HepG2 (cell line): Measurements from ENCODE around the gene TXNDC9. TPM values are rescaled to one million over a fixed set of nuclear protein-coding genes. Genes with fewer than 3 reads are reported as not detected.

Experiments used
- CENPX ChIP-seq: sonication (generic); formaldehyde crosslinking; IDR thresholded peaks from 2 replicates; pipeline ENCODE4 v1.9.0; 2021; ENCODE audit warnings: mild to moderate bottlenecking, missing genetic modification reagents, moderate library complexity
- FLYWCH1 ChIP-seq: sonication (generic); formaldehyde crosslinking; IDR thresholded peaks from 2 replicates; pipeline ENCODE4 v1.8.1; 2023; ENCODE audit warnings: mild to moderate bottlenecking, missing genetic modification reagents
- FOXM1 ChIP-seq: sonication (generic); formaldehyde crosslinking; IDR thresholded peaks from 2 replicates; pipeline ENCODE4 v1.5.0; 2020; ENCODE audit warnings: missing genetic modification reagents
- GPBP1L1 ChIP-seq: sonication (generic); formaldehyde crosslinking; IDR thresholded peaks from 2 replicates; pipeline ENCODE4 v1.5.0; 2020; ENCODE audit warnings: mild to moderate bottlenecking, missing genetic modification reagents
- JARID2 ChIP-seq: sonication (generic); formaldehyde crosslinking; IDR thresholded peaks from 2 replicates; pipeline ENCODE4 v1.8.1; 2023; ENCODE audit warnings: missing genetic modification reagents, inconsistent platforms; ENCODE audit not compliant: insufficient replicate concordance
- KLF6 ChIP-seq: IDR thresholded peaks from 2 replicates; pipeline ENCODE4 v1.8.0; 2016; ENCODE audit warnings: missing biosample characterization, missing genetic modification reagents
- MZF1 ChIP-seq: sonication (generic); formaldehyde crosslinking; IDR thresholded peaks from 2 replicates; pipeline ENCODE4 v1.8.1; 2023; ENCODE audit warnings: mild to moderate bottlenecking, missing genetic modification reagents, borderline replicate concordance
- NFE2L1 ChIP-seq: sonication (generic); formaldehyde crosslinking; IDR thresholded peaks from 2 replicates; pipeline ENCODE4 v1.4.0; 2020; ENCODE audit warnings: missing genetic modification reagents, mild to moderate bottlenecking, borderline replicate concordance
- NKX3-1 ChIP-seq: sonication (generic); formaldehyde crosslinking; IDR thresholded peaks from 2 replicates; pipeline ENCODE4 v1.5.0; 2020; ENCODE audit warnings: missing genetic modification reagents
- PTBP1 ChIP-seq: fragments of 200-400 bp; formaldehyde crosslinking; IDR thresholded peaks from 2 replicates; pipeline ENCODE4 v1.6.1; 2018; ENCODE audit warnings: low read length, low read depth; ENCODE audit not compliant: poor library complexity, severe bottlenecking
- SIX1 ChIP-seq: sonication (generic); formaldehyde crosslinking; IDR thresholded peaks from 2 replicates; pipeline ENCODE4 v1.4.0; 2020; ENCODE audit warnings: missing genetic modification reagents, borderline replicate concordance
- SRY ChIP-seq: sonication (generic); formaldehyde crosslinking; IDR thresholded peaks from 2 replicates; pipeline ENCODE4 v1.8.0; 2022; ENCODE audit warnings: mild to moderate bottlenecking, missing genetic modification reagents
- STAT5B ChIP-seq: sonication (generic); formaldehyde crosslinking; IDR thresholded peaks from 2 replicates; pipeline ENCODE4 v1.4.0; 2020; ENCODE audit warnings: missing genetic modification reagents
- UBTF ChIP-seq: sonication (generic); formaldehyde crosslinking; IDR thresholded peaks from 2 replicates; pipeline ENCODE4 v1.4.0; 2020; ENCODE audit warnings: mild to moderate bottlenecking, missing genetic modification reagents
- ZFP36L1 ChIP-seq: sonication (generic); formaldehyde crosslinking; IDR thresholded peaks from 2 replicates; pipeline ENCODE4 v1.8.0; 2022; ENCODE audit warnings: mild to moderate bottlenecking, missing genetic modification reagents, moderate library complexity
- ZKSCAN1 ChIP-seq: fragments of 150-350 bp; IDR thresholded peaks from 2 replicates; pipeline ENCODE4 v1.6.1; 2014; ENCODE audit warnings: low read length
- ZNF460 ChIP-seq: sonication (generic); formaldehyde crosslinking; IDR thresholded peaks from 2 replicates; pipeline ENCODE4 v1.5.1; 2020; ENCODE audit warnings: missing genetic modification reagents, mild to moderate bottlenecking, borderline replicate concordance
- ZNF558 ChIP-seq: sonication (generic); formaldehyde crosslinking; IDR thresholded peaks from 2 replicates; pipeline ENCODE4 v1.9.0; 2022; ENCODE audit warnings: mild to moderate bottlenecking, missing genetic modification reagents, borderline replicate concordance
- ZNF564 ChIP-seq: sonication (generic); formaldehyde crosslinking; IDR thresholded peaks from 2 replicates; pipeline ENCODE4 v1.8.1; 2023; ENCODE audit warnings: mild to moderate bottlenecking, missing genetic modification reagents
- ZSCAN5A ChIP-seq: sonication (generic); formaldehyde crosslinking; IDR thresholded peaks from 2 replicates; pipeline ENCODE4 v1.8.0; 2022; ENCODE audit warnings: mild to moderate bottlenecking, missing genetic modification reagents, borderline replicate concordance
- ZXDC ChIP-seq: sonication (generic); formaldehyde crosslinking; IDR thresholded peaks from 2 replicates; pipeline ENCODE4 v1.5.0; 2020; ENCODE audit warnings: mild to moderate bottlenecking, missing genetic modification reagents
- polyA plus RNA-seq, 8 experiments: library from polyadenylated mRNA; depleted of rRNA in 3 of 8; stranded (reverse) in 7 of 8; unstranded in 1 of 8; fragments of >200 nt; fragmentation: Illumina TruSeq in 4 of 8; extraction: Trizol in 4 of 8; gene quantifications; 2 replicates each; pipeline versions ENCODE4 v1.2.1 to v1.2.3, GENCODE V29; 2011 to 2016; ENCODE audit warnings: low read depth in 4 of 8, missing spikeins in 1 of 8, mixed read lengths in 1 of 8; ENCODE audit not compliant: insufficient read depth in 1 of 8
- total RNA-seq, 5 experiments: library from RNA; depleted of rRNA; stranded (reverse); fragments of >200 nt; fragmentation: Illumina TruSeq; extraction: Trizol; gene quantifications; 2 replicates each; pipeline ENCODE4 v1.2.3, GENCODE V29; 2016; ENCODE audit warnings: low read depth in 1 of 5

The TXNDC9 gene
- total and polyA plus RNA-seq, 2 of the 13 experiments (the other 11 are each of a cell fraction or from before 2014, with no cell fraction given) = 35.2 to 94.6 TPM

GRCh38 chr2:99335911-99336803, at the start of gene TXNDC9 (continued):
- no peak for TF ChIP-seq CENPX (CRISPR knock-in tag)
- no peak for TF ChIP-seq ZKSCAN1
- peak; percentile 32; the same call in 1 of the 2 replicates for TF ChIP-seq SIX1 (CRISPR knock-in tag)
- TF ChIP-seq FLYWCH1 (CRISPR knock-in tag) = no peak
- TF ChIP-seq UBTF (CRISPR knock-in tag) = peak; percentile 68
- no peak for TF ChIP-seq PTBP1
- no peak for TF ChIP-seq MZF1 (CRISPR knock-in tag)
- TF ChIP-seq SRY (CRISPR knock-in tag) = peak; percentile 73; the same call in 1 of the 2 replicates
- no peak for TF ChIP-seq GPBP1L1 (CRISPR knock-in tag)
- 0 out of 2 replicates have a peak, but pooled peaks have one; percentile 19 for TF ChIP-seq ZFP36L1 (CRISPR knock-in tag)
- peak; percentile 29; the same call in 1 of the 2 replicates for TF ChIP-seq NFE2L1 (CRISPR knock-in tag)
- no peak; the same call in 1 of the 2 replicates for TF ChIP-seq ZNF564 (CRISPR knock-in tag)
- TF ChIP-seq STAT5B (CRISPR knock-in tag) = 0 out of 2 replicates have a peak, but pooled peaks have one; percentile 19
- peak; percentile 21; the same call in 1 of the 2 replicates for TF ChIP-seq ZSCAN5A
- 0 out of 2 replicates have a peak, but pooled peaks have one; percentile 24 for TF ChIP-seq FOXM1 (CRISPR knock-in tag)
- peak; percentile 75 for TF ChIP-seq JARID2 (CRISPR knock-in tag)
- TF ChIP-seq NKX3-1 (CRISPR knock-in tag) = peak; percentile 57
- TF ChIP-seq KLF6 (CRISPR knock-in tag) = peak; percentile 90
- peak; percentile 60; the same call in 1 of the 2 replicates for TF ChIP-seq ZXDC (CRISPR knock-in tag)
- TF ChIP-seq ZNF558 (CRISPR knock-in tag) = peak; percentile 88; the same call in 1 of the 2 replicates
- no peak; the same call in 1 of the 2 replicates for TF ChIP-seq ZNF460 (CRISPR knock-in tag)
